GM19238 (cell line): Measurements from ENCODE around the gene CLASP1.
"Not testable (repeated sequence)": the region's sequence is repeated elsewhere in the genome, so short reads cannot be mapped to it uniquely, and the experiment has no call there.

Experiments used
- DNase-seq: peaks from one replicate; pipeline ENCODE4 v3.0.0; 2011; ENCODE audit warnings: low spot score; ENCODE audit not compliant: insufficient read length

The CLASP1 gene

GRCh38 chr2:121351521-121352318 lies 297.5 kb downstream of the CLASP1 start:
- no peak for DNase-seq

- DNase-seq, result no peak
Measured at GRCh38 chr2:121350890-121351289, 298.4 kb downstream of the CLASP1 start.

GRCh38 chr2:121350402-121350775 lies 298.9 kb downstream of the CLASP1 start:
- no peak for DNase-seq

- DNase-seq, result no peak
Measured at GRCh38 chr2:121349721-121350401, 299.4 kb downstream of the CLASP1 start.

- no peak for DNase-seq
Measured at GRCh38 chr2:121348128-121348740, 301.0 kb downstream of the CLASP1 start.

GRCh38 chr2:121346859-121347258 lies 302.4 kb downstream of the CLASP1 start:
- no peak for DNase-seq

GRCh38 chr2:121346407-121346806 lies 302.9 kb downstream of the CLASP1 start:
- no peak for DNase-seq

- no peak for DNase-seq
Measured at GRCh38 chr2:121345887-121346286, 303.4 kb downstream of the CLASP1 start.

- DNase-seq, result no peak
Measured at GRCh38 chr2:121345101-121345500, 304.2 kb downstream of the CLASP1 start.

- not testable (repeated sequence) for DNase-seq
Measured at GRCh38 chr2:121343828-121344399, 305.3 kb downstream of the CLASP1 start.

- no peak for DNase-seq
Measured at GRCh38 chr2:121343191-121343590, 306.1 kb downstream of the CLASP1 start.

GRCh38 chr2:121342751-121343150 lies 306.5 kb downstream of the CLASP1 start:
- no peak for DNase-seq

- DNase-seq, result no peak
Measured at GRCh38 chr2:121340926-121341325, 308.3 kb downstream of the CLASP1 start.

- DNase-seq, result no peak
Measured at GRCh38 chr2:121338281-121338680, 311.0 kb downstream of the CLASP1 start.

GRCh38 chr2:121336528-121337294 lies 312.6 kb downstream of the CLASP1 start:
- DNase-seq, result no peak

- DNase-seq, result no peak
Measured at GRCh38 chr2:121335294-121336290, 313.7 kb downstream of the CLASP1 start.

GRCh38 chr2:121334581-121335293 lies 314.5 kb downstream of the CLASP1 start:
- no peak for DNase-seq

GRCh38 chr2:121333834-121334558 lies 315.3 kb downstream of the CLASP1 start:
- no peak for DNase-seq

GRCh38 chr2:121333231-121333630 lies 316.0 kb downstream of the CLASP1 start:
- no peak for DNase-seq
